Measurements from ENCODE around the gene LOXL3. TPM values are rescaled to one million over a fixed set of nuclear protein-coding genes. Genes with fewer than 3 reads are reported as not detected.

The LOXL3 gene
- total RNA-seq, 1 donor from 2014 or later = 112 TPM

DNA sequence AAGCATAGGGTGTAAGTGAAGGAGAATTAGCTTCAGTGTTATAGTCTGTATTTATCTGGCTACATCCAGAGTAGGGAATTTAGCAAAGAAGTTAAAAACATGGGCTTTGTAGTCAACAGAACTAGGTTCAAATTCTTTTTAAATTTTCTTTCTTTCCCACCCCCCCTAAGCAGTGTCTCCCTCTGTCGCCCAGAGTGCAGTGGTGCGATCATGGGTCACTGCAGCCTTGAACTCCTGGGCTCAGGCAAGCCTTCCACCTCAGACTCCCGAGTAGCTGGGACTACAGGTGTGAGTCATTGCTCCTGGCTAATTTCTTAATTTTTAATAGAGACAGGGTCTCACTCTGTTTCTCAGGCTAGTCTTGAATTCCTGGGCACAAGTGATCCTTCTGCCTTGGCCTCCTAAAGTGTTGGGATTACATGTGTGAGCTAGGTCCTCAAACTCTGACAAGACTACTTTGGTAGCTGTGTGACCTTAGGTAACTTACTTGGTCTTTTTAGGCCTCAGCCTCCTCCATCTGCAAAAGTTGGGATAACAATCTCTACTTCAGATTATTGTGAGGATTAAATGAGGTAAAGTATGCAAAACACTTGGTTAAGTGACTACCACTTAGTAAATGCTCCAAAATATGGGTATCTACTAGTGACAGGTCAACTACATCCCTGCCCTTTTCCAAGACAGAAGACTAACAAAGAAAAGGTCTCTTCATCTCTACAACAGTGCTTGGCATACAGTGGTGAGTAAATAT is 18.6 kb upstream of the LOXL3 start:
- peak; percentile 11 for TF ChIP-seq CTCF (IDR thresholded peaks at IDR 0.05)
- no peaks in the 10 kb centered on the region for H3K36me3 Mint-ChIP-seq (ENCODE audit: low read depth)
- no peaks in the 10 kb centered on the region for H3K9me3 Mint-ChIP-seq (ENCODE audit: low read depth)
- H3K27me3 Mint-ChIP-seq (ENCODE audit: low read depth) = no peaks in the 10 kb centered on the region
- no peak for DNase-seq (ENCODE audit: low spot score)
- H3K4me3 Mint-ChIP-seq (ENCODE audit: unreplicated experiment) = no peak overlapping the region
- no peak overlapping the region for H3K27ac Mint-ChIP-seq (ENCODE audit: unreplicated experiment)
- H3K4me1 Mint-ChIP-seq (ENCODE audit: low read depth) = peaks cover 48% of the 10 kb centered on the region

GRCh38 chr2:74571058-74571457 is 17.3 kb upstream of the LOXL3 start:
- peaks cover 47% of the 10 kb centered on the region for H3K4me1 Mint-ChIP-seq (ENCODE audit: low read depth)
- H3K27me3 Mint-ChIP-seq (ENCODE audit: low read depth) = no peaks in the 10 kb centered on the region
- no peaks in the 10 kb centered on the region for H3K9me3 Mint-ChIP-seq (ENCODE audit: low read depth)
- no peak overlapping the region for H3K4me3 Mint-ChIP-seq (ENCODE audit: unreplicated experiment)
- no peak for TF ChIP-seq CTCF (IDR thresholded peaks at IDR 0.05)
- no peak for DNase-seq (ENCODE audit: low spot score)
- H3K27ac Mint-ChIP-seq (ENCODE audit: unreplicated experiment) = no peak overlapping the region
- H3K36me3 Mint-ChIP-seq (ENCODE audit: low read depth) = no peaks in the 10 kb centered on the region

DNA sequence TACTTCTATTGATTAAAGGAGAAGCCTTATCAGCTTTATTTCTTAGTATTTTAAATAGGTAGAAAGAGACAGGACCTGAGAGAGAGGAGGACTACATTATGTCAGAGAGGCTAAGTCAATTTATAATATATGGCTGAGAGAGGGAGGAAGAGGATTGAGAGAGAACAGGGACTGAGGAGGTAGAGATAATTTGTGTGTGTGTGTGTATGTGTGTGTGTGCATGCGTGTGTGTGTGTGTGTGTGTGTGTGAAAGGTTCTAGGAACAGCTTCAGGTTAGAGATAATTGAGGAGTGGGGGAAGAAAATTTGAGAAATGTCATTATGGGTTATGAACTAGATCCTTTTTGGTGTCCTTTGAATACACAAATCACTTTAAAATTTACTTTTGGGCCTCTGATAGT is 15.9 kb upstream of the LOXL3 start:
- H3K27me3 Mint-ChIP-seq (ENCODE audit: low read depth) = no peaks in the 10 kb centered on the region
- H3K4me3 Mint-ChIP-seq (ENCODE audit: unreplicated experiment) = no peak overlapping the region
- H3K36me3 Mint-ChIP-seq (ENCODE audit: low read depth) = no peaks in the 10 kb centered on the region
- no peak overlapping the region for H3K27ac Mint-ChIP-seq (ENCODE audit: unreplicated experiment)
- DNase-seq (ENCODE audit: low spot score) = no peak
- H3K4me1 Mint-ChIP-seq (ENCODE audit: low read depth) = peaks cover 48% of the 10 kb centered on the region
- no peak for TF ChIP-seq CTCF (IDR thresholded peaks at IDR 0.05)
- no peaks in the 10 kb centered on the region for H3K9me3 Mint-ChIP-seq (ENCODE audit: low read depth)

GRCh38 chr2:74567881-74568280 is 14.1 kb upstream of the LOXL3 start:
- peaks cover 48% of the 10 kb centered on the region for H3K4me1 Mint-ChIP-seq (ENCODE audit: low read depth)
- no peak for DNase-seq (ENCODE audit: low spot score)

DNA sequence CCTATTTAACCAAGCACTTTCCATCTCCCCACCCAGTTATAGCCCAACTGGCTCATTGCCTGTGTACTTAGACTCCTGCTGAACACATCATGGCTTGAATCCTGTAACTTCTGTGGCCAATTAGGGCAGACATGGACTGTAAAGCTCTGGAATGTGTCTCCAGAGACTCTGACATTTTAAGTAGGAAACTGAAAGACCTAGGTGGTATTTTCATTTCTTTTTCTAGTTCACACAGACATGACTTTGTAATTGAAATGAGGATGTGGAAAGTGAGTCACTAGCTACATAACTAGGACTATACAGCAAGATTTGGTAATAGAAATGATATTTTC is 13.0 kb upstream of the LOXL3 start:
- H3K4me3 Mint-ChIP-seq (ENCODE audit: unreplicated experiment) = no peak overlapping the region
- DNase-seq (ENCODE audit: low spot score) = no peak
- H3K9me3 Mint-ChIP-seq (ENCODE audit: low read depth) = no peaks in the 10 kb centered on the region
- H3K27me3 Mint-ChIP-seq (ENCODE audit: low read depth) = no peaks in the 10 kb centered on the region
- H3K36me3 Mint-ChIP-seq (ENCODE audit: low read depth) = no peaks in the 10 kb centered on the region
- peak overlapping the region; percentile 89 for H3K27ac Mint-ChIP-seq (ENCODE audit: unreplicated experiment)
- no peak for TF ChIP-seq CTCF (IDR thresholded peaks at IDR 0.05)
- H3K4me1 Mint-ChIP-seq (ENCODE audit: low read depth) = peaks cover 59% of the 10 kb centered on the region

More at GRCh38 chr2:74567881-74568280, 14.1 kb upstream of the LOXL3 start:
- TF ChIP-seq CTCF (IDR thresholded peaks at IDR 0.05) = no peak
- peak overlapping the region; percentile 97 for H3K27ac Mint-ChIP-seq (ENCODE audit: unreplicated experiment)
- H3K9me3 Mint-ChIP-seq (ENCODE audit: low read depth) = no peaks in the 10 kb centered on the region
- H3K27me3 Mint-ChIP-seq (ENCODE audit: low read depth) = no peaks in the 10 kb centered on the region
- no peaks in the 10 kb centered on the region for H3K36me3 Mint-ChIP-seq (ENCODE audit: low read depth)
- H3K4me3 Mint-ChIP-seq (ENCODE audit: unreplicated experiment) = peak overlapping the region; percentile 24
